Mucosa of rectum (tissue), 2 donors: Measurements from ENCODE around the gene LRRC7.

Experiments
- H3K27ac ChIP-seq, 2 donors: one replicate each; pipeline ENCODE4 v1.7.0; 2013; ENCODE audit warnings: inconsistent platforms in 2 of 2, low read depth in 2 of 2, low read length in 2 of 2
- H3K27me3 ChIP-seq, 2 donors: one replicate each; pipeline ENCODE4 v1.7.0; 2013; ENCODE audit warnings: low read length in 2 of 2; ENCODE audit not compliant: control insufficient read depth in 2 of 2, insufficient read depth in 2 of 2
- H3K36me3 ChIP-seq, 2 donors: one replicate each; pipeline ENCODE4 v1.7.0; 2013; ENCODE audit warnings: low read length in 2 of 2; ENCODE audit not compliant: control insufficient read depth in 2 of 2, insufficient read depth in 2 of 2
- H3K4me1 ChIP-seq, 2 donors: one replicate each; pipeline ENCODE4 v1.7.0; 2013; ENCODE audit warnings: low read length in 2 of 2, mild to moderate bottlenecking in 1 of 2; ENCODE audit not compliant: control insufficient read depth in 2 of 2, insufficient read depth in 2 of 2
- H3K4me3 ChIP-seq, 2 donors: one replicate each; pipeline ENCODE4 v1.7.0; 2013; ENCODE audit warnings: low read length in 2 of 2
- H3K9ac ChIP-seq, 2 donors: one replicate each; pipeline ENCODE4 v1.7.0; 2013; ENCODE audit warnings: low read length in 2 of 2, low read depth in 1 of 2, mild to moderate bottlenecking in 1 of 2
- H3K9me3 ChIP-seq, 2 donors: one replicate each; pipeline ENCODE4 v1.7.0; 2013; ENCODE audit warnings: low read length in 2 of 2; ENCODE audit not compliant: control insufficient read depth in 2 of 2
- donor health status: healthy.
- donor health status: Normal muscosa, but diverticular disease.

The LRRC7 gene

DNA sequence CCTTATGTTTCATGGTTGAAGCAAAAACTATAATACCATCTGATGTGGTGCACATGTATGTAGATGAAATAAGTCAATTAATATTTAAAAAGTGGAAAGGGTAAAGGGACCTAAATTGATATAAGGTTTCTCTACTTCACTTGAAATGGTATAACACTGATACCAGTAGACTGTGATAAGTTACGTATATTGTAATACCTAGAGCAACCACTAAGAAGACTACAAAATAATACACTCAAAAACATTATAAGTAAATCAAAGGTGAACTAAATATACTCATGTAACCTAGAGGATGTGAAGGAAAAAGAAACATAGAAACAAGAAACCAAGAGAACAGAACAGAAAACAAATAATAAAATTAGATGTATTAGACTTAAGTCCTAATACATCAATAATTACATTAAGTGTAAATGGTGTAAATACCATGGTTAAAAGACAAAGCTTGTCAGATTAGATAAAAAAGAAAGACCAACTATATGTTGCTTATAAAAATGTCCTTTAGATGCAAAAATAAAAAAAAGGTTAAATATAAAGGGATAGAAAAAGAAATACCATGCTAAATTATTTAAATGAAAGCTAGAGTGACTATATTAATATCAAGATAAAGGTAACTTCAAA, 118.8 kb downstream of the LRRC7 start:
- no peak overlapping the region for H3K27ac ChIP-seq
- no peaks in the 10 kb centered on the region for H3K36me3 ChIP-seq
- no peaks in the 10 kb centered on the region for H3K27me3 ChIP-seq
- H3K4me3 ChIP-seq, result no peak overlapping the region
- H3K9me3 ChIP-seq, result no peaks in the 10 kb centered on the region
- H3K9ac ChIP-seq, result no peak overlapping the region
- H3K4me1 ChIP-seq, result no peaks in the 10 kb centered on the region

DNA sequence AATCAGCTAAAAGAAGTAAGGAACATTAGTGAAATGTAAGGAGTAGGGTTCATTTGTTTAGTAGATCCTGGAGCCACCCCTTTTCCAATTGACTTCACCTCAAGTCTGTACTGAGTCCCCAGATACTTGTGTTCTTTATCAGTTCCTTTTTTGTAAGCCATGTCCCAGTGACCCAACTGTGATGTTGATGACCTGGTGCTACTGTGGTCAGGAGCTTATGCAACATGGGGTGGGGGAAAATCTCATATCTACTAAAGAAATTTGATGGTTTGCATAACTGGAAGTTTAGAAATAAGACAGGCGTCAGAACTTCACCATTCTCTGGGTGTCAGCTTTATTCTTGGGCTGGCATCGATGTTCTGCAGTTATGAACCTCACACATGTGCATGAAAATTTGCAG, 120.5 kb downstream of the LRRC7 start:
- H3K4me3 ChIP-seq, result no peak overlapping the region
- H3K27ac ChIP-seq, result no peak overlapping the region
- H3K27me3 ChIP-seq, result no peaks in the 10 kb centered on the region
- H3K4me1 ChIP-seq, result no peaks in the 10 kb centered on the region
- no peaks in the 10 kb centered on the region for H3K36me3 ChIP-seq
- no peak overlapping the region for H3K9ac ChIP-seq
- no peaks in the 10 kb centered on the region for H3K9me3 ChIP-seq

DNA sequence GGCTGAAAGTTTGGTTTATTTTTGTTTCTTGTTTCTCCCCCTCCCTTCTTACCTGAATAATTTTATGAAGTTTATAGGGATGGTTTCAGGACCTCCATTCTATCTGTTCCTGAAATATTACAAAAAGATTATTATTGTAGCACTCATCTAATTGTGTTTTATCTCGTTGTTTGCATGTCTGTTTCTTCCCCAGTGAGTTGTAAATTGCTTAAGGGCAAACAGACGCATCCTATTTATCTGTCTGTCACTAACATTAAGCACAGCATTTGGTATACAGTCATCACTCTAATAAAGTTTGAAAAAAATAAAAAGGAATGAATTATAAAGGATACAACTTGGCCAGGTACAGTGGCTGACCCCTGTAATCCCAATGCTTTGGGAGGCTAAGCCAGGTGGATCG, 123.5 kb downstream of the LRRC7 start:
- Histone ChIP-seq H3K27me3 (no peaks in the 10 kb centered on the region), H3K4me1 (no peaks in the 10 kb centered on the region), H3K9me3 (no peaks in the 10 kb centered on the region), H3K36me3 (no peaks in the 10 kb centered on the region), H3K4me3 (no peak overlapping the region), H3K9ac (no peak overlapping the region), H3K27ac (no peak overlapping the region)

DNA sequence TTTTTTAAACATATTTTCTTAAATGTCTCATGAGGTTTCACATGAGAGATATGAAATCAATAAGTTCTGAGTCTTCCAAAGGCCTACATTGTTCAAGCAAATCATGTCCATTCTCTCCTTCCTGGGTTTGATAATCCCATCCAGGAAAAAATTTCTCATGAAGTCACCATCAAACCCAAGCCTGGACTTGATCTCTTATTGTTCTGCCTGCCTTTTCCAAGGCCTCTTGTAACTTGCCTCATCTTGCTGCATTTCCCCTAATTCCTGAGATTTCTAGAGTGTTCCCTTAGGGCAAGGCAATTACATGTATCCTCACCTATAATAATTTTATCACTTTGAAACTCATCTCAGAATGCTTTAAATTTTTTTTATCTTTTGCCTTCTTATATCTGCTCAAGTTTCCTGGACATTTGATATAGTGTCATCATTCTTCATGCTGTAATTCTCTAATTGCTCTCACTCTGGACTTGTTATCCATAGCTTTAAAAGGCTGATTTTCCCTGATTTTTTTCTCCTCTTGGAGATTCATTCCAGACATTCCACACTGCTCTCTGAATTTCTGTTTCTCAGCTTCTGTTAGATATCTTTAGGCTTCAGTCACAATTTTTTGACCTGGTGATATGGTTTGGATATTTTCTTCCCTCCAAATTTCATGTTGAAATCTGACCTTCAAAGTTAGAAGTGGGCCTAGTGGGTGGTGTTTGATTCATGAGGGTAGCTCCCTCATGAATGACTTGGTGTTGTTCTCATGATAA, 126.4 kb downstream of the LRRC7 start:
- H3K9ac ChIP-seq, result no peak overlapping the region
- no peaks in the 10 kb centered on the region for H3K36me3 ChIP-seq
- H3K9me3 ChIP-seq, result no peaks in the 10 kb centered on the region
- no peaks in the 10 kb centered on the region for H3K27me3 ChIP-seq
- H3K4me1 ChIP-seq, result no peaks in the 10 kb centered on the region
- H3K27ac ChIP-seq, result no peak overlapping the region
- H3K4me3 ChIP-seq, result no peak overlapping the region

DNA sequence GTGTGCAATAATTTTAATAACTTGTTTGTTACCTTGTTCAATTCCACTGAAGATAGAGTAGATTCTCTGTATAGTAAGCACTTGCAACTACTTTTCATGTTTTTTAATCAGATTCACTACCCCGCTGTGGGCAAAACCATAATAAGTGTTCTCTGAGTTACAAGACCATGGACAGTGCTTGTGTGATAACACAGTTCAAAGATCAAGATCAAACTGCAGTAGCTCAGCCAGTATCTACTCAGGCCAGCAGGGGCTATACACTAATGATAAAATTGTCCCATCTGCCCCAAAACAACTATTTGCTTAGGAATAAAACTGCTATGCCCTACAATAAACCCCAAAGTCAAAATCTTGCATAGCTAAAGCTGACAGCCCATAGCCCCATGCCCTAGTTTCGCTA, 129.6 kb downstream of the LRRC7 start:
- Histone ChIP-seq H3K27ac (no peak overlapping the region), H3K9ac (no peak overlapping the region), H3K4me3 (no peak overlapping the region), H3K9me3 (no peaks in the 10 kb centered on the region), H3K4me1 (no peaks in the 10 kb centered on the region), H3K27me3 (no peaks in the 10 kb centered on the region), H3K36me3 (no peaks in the 10 kb centered on the region)

DNA sequence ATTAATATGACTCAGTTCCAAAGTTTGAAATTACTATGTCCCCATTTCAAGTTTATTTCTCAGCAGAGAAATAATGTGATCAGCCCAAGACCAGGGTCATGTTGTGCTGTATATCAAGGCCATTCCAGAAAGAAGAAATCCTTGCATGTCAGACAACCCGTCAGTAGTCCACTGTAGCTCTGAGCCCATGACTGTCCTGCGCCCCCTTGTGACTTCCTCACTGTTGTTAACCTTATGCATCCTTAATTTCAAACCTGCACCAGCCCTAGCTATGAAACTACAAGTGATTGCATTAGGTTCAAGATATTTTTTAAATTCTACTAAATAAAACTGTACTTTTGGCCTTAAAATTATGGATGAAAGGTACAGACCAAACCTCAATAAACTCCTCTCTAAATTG, 133.0 kb downstream of the LRRC7 start:
- H3K9ac ChIP-seq, result no peak overlapping the region
- H3K4me1 ChIP-seq, result no peaks in the 10 kb centered on the region
- H3K4me3 ChIP-seq, result no peak overlapping the region
- no peaks in the 10 kb centered on the region for H3K36me3 ChIP-seq
- H3K27ac ChIP-seq, result no peak overlapping the region
- H3K9me3 ChIP-seq, result no peaks in the 10 kb centered on the region
- no peaks in the 10 kb centered on the region for H3K27me3 ChIP-seq

DNA sequence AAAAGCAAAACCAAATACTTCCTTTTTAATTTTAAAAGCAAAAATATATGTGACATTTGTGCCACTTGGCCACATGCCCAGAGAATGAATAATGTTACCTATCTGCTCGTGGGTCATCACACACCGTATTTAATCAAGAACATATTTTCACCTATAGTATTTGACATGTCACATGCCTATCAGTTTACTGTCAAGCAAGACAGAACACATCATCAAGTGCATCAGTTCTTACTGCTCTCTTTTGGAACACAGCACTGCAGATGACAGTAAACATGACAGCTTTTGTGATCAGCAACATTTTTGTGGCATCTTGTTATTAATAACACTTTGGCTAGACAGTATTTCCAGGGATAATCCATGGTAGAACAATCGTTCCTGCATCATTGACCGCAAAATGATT, 134.4 kb downstream of the LRRC7 start:
- no peak overlapping the region for H3K4me3 ChIP-seq
- H3K36me3 ChIP-seq, result no peaks in the 10 kb centered on the region
- H3K27me3 ChIP-seq, result no peaks in the 10 kb centered on the region

DNA sequence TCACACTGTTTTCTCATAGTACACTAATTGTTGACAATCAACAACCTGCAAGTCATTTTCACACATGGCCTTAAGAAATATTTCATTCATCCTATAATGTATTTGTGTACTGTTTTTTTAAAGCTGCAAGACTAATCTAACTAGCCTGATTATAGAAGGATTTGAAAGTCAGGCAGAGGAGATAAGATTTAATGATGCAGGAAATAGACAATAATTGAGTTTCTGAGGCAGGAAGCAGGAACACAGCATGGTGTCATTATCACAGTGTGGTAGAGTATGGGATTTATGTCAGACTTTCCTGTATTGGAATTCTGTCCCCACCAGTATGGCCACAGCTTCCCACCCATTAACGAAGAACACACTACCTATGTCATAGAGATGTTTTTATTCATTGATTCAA, 138.8 kb downstream of the LRRC7 start:
- Histone ChIP-seq H3K9ac (no peak overlapping the region), H3K27ac (no peak overlapping the region), H3K9me3 (no peaks in the 10 kb centered on the region), H3K4me3 (no peak overlapping the region), H3K27me3 (no peaks in the 10 kb centered on the region), H3K4me1 (peaks cover 0 to 2% of the 10 kb centered on the region in 2 donors), H3K36me3 (no peaks in the 10 kb centered on the region)

More for the DNA sequence above, 134.4 kb downstream of the LRRC7 start:
- Histone ChIP-seq H3K27ac (no peak overlapping the region), H3K9ac (no peak overlapping the region), H3K4me1 (no peaks in the 10 kb centered on the region), H3K9me3 (no peaks in the 10 kb centered on the region)

DNA sequence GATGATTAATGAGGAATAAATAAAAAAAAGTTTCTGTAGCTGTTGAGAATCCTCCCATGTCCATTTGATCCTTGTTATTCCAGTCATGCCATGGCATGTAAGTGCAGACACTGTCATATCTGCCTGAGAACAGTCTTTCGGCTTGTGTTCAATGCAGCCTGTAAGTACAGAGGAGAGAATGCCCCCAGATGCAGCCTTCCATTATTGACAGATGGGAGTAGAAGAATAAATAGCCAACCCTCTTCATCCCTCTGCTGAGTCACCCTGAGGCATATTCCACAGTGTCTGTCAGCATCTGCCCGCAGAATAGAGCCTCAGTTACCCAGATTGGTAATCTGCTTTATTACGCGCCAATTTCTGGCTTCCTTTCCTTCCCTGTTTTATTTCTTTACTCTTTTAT, 139.4 kb downstream of the LRRC7 start:
- peaks cover 0 to 2% of the 10 kb centered on the region in 2 donors for H3K4me1 ChIP-seq
- no peak overlapping the region for H3K4me3 ChIP-seq
- H3K27ac ChIP-seq, result no peak overlapping the region
- H3K9ac ChIP-seq, result no peak overlapping the region
- no peaks in the 10 kb centered on the region for H3K27me3 ChIP-seq
- no peaks in the 10 kb centered on the region for H3K9me3 ChIP-seq
- H3K36me3 ChIP-seq, result no peaks in the 10 kb centered on the region

DNA sequence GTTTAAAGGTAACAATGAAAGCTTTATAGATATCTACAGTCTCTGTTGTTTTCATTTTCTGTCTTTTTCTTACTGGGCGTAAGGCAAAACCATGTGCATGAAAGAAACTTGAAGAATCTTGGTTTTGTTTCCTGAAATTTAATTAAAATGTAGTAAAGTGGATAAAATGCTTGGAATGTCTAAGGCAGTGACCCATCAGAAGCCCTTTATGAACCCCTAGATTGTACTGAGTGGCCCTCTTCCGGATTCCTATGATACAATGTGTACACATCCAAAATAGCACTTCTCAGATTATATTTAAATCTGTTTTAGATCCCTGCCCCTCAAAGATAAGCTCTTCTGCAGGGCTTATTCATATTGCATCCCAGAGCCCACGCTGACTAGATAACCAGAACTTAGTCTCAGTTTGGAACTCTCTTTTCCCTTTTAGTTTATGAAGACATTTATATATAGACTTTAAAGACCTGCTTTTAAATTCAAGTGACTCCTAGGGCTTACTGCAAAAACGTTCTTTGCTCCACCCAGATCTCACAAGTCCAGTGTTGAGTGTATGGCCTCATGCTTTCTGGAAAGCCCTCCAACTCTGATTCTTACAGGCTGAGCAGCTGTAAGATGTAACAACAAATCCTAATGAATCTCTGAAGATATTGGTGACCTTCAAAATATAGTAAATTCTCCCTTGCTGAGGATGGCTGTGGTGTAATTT, 142.9 kb downstream of the LRRC7 start:
- Histone ChIP-seq H3K27me3 (no peaks in the 10 kb centered on the region), H3K9me3 (no peaks in the 10 kb centered on the region), H3K4me3 (no peak overlapping the region), H3K4me1 (peaks cover 0 to 2% of the 10 kb centered on the region in 2 donors), H3K27ac (no peak overlapping the region), H3K9ac (no peak overlapping the region), H3K36me3 (no peaks in the 10 kb centered on the region)
